ENCODE data around the gene PNLIPRP2.

PNLIPRP2 gene

DNA sequence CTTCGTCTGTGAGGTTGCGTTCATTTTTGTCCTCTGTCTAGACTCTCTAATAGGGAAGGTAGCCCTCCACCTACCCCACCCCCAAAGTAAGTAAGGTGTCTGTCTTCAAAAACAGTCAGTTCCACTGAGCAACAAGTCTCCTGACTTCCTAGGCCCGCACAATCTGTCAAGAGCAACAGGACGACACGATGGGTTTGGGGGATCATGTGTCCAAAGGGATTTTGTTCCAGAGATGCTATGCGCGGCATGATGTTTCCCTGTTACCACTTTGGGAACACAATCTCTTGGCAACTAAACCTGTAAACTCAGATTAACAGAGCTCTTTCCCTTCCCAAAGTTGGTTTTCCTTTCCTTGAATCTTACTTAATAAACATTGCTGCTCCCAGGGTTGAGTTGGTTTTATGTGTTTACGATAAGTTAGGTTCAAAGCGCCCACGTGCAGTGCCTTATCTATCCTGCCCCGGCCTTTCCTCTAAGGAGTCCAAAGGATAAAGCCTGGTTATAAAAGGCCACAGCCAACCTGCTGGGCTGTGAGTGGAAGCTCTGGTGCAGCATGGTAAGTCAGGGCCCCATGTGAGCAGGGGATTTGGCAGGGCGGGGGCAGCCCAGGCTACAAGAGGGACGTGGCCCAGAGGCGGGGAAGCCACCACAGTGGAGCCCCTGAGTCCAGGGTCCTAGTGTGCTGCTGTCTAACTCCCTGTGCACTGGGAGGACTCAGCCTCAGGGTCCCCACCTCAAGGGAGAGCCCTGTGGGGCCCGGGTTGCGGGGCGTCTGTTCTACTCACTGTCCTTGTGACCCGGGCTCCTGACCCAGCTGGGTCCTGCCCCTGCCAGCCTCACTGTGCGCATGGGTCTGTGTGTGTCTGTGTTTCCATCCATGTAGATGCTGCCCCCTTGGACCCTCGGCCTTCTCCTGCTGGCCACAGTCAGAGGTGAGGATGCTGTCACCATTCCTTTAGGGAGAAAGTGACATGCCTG is at the start of gene PNLIPRP2:
TSS of gene PNLIPRP2 (plus strand) at position 531 of the 978 bp plus-strand sequence.
- DNase-seq: no peak

DNA sequence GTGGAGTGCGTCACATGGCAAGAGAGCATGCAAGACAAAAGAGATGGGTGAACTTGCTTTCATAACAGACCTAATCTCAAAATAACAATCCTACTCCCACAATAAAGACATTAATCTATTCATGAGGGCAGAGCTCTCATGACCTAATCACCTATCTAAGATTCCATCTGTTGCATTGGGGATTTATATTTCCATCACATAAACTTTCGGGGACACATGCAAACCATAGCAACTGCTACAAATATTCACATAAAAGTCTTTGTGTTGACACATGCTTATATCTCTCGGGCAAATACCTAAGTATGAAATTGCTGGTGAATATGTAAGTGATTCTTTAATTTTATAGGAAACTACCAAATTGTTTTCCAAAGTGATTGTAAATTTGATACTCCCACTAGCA is 46.0 kb upstream of the PNLIPRP2 start:
- DNase-seq: no peak

DNA sequence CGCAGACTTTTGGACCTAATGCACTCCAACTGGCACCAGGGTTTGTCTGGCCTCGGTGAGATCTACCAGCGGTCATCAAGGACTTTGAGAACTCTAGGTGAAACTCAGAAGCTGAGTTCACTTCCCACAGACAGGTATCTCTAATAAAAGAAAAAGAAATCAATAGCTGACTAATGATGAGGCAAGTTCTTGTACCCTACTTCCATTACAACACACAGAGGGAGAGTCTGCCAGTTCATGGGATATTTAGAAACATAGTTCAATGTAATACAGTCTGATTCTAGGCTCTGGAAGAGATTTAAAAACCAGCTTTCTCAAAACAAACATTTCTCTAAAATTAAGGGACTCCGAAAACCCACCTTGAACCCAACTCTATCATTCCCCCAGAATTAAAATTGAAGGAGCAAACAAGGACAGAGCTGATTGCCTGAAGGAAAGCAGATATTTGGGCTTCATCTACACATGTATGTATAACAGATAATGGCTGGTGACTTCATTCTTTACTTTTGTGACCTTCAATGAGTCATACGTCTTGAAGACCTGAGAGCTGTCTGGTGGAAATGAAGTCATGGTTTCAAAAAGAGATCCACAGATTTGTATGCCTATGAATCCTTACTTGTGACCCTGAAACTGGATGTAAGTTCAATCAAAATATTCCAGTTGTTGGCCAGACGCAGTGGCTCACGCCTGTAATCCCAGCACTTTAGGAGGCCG is 32.7 kb upstream of the PNLIPRP2 start:
- DNase-seq: no peak

DNA sequence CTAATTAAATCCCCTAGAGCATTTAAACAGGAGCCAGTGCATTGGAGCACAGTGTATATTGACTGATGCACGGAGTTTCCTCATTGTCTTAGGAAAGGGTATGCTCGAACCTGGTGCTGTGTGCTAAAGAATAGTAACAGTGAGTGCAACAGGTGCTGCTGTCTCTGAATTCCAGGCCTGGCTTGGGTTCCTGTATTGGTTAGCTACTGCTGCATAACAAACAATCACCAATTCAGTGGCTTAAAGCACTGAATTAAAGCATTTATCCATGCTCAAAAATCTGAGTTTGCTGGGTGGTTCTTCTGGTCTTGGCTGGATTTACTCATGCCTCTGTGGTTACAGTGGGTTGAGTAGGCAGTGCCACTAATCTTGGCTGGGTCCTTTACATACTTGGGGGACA is 31.8 kb upstream of the PNLIPRP2 start:
- DNase-seq: no peak

DNA sequence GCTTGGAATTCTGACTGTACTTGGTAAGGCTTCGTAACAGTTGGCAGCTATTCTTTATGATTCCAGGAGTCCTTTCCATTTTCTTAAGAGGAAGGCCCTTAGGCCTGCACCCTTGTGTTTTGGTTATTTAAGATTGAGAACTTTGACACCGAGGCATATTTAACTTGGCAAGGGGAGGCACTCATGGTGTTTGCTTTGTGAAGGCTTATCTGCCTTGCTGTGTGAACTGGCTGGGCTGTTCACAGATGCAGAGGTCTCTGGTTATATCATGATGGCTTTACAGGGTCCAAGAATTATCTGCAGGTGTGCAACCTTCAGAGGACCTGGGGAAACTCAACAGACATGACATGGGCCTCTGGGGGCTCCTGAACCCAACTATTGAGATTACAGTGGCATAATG is 30.8 kb upstream of the PNLIPRP2 start:
- DNase-seq: no peak

DNA sequence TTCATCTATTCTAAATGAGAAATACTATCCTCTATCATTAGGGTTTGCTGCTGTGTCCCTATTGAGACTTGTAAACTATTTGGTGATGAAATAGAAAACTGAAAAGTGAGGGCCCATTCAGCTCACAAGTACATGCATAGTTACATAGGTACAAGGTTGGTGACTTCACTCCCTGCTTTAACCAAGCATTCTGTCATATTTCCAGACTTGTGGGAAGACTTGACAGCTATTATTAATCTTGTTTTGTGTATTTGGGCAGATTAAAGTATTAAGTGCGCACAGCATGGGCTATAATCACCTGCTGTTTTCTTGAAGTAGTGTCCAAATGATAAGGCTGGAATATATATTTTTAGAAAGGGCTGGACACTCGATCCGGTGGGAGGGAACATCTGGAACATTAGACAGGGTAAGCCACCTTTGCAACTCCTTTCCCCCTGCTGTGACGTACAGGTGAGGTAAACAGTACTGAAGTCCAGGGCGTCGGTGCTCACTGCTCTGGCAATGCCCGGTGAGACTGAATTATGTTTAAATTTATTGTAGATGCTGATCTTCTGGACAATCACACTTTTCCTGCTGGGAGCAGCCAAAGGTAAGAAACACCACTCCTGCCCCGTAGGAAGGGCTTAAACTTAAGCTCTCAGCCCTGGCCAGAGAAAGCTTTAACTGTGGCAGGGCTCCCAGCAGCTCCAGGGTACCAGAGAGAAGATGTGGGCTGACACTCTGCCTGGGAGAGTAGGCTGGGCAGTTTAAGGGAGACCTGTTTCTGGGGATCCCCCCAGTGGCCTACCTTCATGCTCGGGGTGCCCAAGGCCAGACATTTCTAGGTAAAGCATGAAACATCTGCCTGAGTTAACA is 29.9 kb upstream of the PNLIPRP2 start, which contains the start of gene PNLIPRP1:
TSS of gene PNLIPRP1 (plus strand) at position 370 of the 855 bp plus-strand sequence. CDS start at position 541, 171 bp downstream.
- no peak for DNase-seq

DNA sequence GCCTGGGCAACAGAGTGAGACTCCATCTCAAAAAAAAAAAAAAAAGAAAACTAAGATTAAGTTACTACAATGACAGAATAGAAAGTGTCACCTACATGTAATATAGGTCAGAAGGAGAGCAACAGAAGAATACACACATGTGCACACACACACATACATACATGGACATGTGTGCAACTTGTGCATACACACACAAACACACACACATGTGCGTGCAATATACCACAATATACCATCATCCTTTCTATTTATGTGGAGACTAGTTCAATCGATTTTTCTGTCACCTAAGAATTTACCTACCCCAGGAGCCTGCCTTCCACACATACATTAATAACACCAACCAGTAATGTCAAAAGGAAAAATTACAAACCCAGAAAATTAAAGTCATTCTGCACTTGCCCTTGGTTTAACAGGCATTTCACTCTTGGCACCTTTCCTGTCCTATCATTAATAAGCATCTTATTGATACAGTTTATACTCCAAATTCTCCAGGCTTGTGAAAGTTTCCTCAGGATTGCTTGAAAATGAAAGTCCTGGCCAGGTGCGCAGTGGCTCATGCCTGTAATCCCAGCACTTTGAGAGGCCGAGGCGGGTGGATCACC is 27.5 kb upstream of the PNLIPRP2 start:
- DNase-seq: no peak

DNA sequence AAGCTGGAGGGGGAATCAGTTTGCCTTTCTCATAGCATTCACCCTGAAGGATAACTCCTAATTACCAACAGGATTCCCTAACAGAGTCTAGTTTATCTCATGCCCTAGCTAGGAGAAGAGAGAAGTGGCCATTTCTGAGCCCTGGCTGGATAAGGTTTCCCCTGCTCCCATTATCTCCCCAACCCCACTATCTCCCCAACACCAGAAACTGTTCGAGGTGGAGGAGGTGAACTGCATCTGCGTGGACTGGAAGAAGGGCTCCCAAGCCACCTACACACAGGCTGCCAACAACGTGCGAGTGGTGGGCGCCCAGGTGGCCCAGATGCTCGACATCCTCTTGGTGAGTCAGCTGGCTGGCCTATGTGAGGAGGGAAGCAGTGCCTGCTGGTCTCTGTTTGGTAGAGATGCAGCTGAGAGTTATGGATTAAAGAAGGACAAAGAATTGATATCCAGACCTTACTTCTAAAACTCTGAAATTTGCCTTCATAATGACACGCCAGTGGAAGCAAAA is 26.2 kb upstream of the PNLIPRP2 start:
- DNase-seq: no peak

DNA sequence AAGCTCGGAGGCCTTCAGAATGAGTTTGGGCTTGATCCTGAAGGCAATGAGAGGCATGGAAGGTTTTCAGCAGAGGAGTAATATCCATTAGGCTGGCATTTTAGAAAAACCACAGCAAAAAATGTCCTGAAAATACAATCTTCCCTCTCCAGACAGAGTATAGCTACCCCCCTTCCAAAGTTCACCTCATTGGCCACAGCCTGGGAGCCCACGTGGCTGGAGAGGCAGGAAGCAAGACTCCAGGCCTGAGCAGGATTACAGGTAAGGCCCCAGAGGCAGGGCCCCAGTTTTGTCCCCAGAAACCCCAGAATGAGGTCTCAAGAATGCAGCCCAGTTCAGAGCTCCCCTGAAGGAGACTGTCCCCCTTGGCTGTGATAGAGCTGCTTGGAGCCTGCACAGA is 24.7 kb upstream of the PNLIPRP2 start:
- DNase-seq: no peak

DNA sequence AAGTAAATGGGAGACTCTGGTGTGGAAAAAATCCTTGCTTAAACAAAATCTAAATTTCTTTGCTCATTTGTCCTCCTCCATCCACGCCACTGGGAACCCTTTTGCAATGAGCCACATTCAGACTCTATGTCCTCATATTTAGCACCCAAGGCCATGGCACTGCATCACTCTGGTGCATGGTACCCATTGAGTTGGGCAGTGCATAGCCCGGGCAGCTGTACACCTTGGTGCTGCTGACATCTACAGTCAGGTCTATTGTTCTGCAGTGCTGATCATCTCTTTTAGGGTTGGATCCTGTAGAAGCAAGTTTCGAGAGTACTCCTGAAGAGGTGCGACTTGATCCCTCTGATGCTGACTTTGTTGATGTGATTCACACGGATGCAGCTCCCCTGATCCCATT is 23.2 kb upstream of the PNLIPRP2 start:
- no peak for DNase-seq

DNA sequence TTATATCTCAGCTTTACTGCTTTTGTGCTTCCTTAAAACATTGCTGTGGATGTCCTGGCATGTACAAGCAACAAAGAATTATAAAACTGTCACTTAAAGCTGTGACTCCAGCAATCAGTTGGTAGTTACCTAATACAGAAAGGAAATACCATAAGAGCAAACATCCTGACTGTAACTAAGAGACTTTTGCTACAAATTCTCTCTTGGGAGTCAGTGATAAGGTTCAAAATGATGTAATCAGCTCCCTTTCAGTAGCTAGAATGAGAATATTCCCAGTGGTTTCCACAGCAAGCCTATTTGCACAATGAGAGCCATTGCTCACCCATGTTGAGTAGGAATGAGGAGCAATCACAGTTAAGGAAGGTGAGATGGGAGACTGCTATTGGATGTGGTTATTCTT is 22.4 kb upstream of the PNLIPRP2 start:
- DNase-seq: no peak

DNA sequence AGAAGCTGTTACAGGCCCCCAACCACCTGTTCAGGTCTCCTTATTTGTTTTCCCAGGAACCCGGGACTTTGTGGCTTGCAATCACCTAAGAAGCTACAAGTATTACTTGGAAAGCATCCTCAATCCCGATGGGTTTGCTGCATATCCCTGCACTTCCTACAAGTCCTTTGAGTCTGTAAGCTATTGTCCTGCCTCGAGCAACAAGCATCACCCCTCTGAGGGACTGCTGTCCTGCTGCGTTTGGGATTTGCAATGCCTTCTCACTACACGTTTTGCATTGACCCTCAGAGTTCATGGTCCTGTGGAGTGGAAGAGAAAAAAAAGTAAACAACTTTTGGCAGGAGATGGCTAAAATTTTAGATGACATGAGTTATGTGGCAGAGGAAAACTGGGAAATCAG is 20.8 kb upstream of the PNLIPRP2 start:
- no peak for DNase-seq

DNA sequence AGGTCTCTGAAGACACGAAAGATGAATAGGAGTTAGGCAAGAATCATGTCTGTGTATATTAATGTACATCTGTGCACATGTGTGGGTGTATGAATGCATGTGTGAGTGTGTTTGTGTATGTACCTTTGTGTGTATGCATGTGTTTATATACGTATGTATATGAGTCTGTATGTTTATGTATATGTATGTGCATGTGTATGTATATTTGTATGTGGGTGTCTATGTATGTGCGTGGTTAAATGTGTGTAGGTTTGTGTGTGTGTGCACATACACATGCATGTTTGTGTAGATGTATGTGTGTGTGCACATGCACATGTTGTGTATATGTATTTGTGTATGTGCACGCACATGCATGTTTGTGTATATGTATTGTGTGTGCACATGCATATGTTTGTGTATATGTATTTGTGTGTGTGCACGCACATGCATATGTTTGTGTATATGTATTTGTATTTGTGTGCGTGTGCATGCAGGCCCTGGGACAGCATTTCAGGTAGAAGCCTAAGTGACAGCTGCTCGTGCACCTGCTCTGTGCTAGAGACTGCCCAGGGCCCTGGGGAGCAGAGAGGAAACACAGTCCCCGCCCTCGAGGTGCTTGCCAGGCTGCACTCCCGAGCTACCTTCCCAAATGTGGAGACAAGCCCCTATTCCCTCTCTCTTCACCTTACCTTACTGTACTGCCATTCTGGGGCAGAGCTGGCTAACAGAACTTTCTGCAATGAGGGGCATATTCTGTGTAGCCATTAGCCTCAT is 17.9 kb upstream of the PNLIPRP2 start:
- no peak for DNase-seq

DNA sequence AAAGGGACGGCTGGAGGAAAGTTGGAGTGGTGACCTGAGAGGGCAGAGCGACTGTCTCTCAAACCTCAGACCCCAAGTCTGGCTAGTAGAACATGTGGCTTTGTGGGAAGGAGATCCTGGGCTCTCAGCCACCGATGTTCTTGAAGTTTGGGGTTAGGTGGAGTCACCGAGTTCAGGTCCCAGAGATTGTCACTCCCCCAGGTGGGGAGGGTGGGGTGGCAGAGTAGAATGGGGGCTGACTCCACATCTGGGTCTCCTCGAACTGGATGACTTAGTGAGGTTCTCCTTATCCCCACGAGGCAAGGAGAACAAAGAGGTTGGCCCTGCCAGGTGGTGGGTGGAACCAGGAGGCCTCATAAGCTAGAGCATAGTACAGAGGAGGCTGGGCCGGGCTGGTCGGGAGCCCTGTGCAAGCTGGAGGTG is 14.7 kb upstream of the PNLIPRP2 start:
- DNase-seq: no peak

DNA sequence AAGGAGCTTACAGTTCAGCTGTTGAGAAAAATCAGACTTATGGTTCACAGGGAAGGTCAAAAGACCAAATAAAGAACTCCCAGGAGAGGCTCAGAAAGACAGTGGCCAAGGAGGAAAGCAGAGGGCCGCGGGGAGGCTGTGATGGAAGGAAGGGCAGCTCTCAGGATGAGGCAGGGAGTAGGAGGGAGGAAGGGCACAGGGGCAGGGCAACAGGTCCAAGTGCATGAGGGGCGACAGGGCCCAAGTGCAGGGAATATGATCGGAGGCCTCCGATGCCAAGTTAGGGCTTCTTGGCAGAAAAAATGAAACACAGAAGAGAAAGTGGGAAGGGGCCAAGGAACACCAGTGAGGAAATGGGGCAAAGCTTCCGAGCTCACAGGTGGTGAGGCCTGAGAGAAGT is 13.4 kb upstream of the PNLIPRP2 start:
- DNase-seq: no peak

DNA sequence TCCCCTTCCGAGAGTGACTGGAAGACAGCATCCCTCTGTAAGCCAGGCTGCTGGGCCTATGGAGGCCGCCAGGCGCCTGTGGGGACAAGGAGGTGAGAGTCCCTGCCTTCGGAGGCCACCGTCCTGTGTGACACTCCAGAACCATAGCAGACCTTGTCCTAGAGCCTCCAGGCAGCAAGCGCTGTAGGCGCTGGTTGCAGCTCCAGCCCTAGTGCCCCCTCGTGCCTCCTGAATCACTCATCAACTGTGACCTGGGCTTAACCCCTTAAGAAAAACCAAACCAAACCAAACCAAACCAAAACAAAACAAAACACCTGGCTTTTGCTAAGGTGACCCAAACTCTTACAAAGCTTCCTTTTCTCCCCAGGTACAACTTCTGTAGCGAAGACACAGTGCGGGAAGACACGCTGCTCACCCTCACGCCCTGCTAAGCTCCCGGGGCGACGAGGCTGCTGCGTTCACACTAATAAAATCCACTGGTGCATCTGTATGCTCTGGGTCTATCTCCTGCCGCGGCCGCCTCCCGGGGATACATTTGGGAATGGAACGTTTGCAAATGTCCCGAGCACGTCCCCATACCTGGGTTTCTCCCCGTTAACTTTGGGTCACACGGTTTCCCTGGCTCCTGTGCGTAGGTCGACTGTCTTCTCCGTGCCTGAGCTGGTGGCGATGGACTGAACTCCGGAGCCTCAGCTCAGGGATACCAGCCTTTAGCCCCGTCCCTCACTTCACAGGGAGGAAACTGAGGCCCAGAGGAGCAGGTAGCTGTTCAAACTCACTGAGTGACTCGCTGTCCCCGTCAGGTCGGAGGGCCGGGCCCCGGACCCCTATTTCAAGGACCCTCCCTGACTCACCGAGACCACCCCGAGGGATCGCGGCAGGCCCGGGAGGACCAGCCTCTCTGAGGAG is 11.8 kb upstream of the PNLIPRP2 start:
- no peak for DNase-seq

DNA sequence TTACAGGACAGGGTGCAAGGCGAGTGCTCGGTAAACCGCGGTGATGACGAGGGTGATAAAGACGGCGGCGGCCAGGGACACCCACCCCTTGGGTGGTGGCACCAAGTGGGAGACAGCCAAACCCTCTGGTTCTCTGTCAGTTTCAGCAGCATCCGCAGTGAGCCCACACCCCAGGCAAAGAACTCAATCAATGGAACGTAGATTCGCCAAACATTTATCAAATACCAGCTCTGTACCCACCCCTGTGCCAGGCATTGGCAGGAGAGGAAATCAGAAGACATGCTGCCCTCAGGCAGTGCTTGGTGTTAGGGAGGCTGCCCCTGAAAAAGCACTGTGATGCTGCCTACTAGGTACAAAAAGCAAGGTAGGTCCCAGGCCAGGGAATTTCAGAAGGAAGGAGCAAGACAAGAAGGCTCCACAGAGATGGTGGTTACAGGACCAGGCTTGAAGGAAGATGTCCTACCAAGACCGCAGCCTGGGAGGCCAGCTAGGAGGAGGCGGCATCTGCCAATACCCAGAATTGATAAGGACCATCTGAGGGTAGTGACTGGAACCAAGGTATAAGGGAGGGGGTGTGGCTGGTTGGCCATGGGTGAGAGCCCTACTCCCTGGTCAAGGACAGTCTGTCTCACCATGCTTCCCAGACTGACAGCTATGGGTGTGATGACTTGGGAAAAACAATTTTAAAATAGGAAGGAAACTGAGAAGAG is 10.2 kb upstream of the PNLIPRP2 start:
- no peak for DNase-seq

DNA sequence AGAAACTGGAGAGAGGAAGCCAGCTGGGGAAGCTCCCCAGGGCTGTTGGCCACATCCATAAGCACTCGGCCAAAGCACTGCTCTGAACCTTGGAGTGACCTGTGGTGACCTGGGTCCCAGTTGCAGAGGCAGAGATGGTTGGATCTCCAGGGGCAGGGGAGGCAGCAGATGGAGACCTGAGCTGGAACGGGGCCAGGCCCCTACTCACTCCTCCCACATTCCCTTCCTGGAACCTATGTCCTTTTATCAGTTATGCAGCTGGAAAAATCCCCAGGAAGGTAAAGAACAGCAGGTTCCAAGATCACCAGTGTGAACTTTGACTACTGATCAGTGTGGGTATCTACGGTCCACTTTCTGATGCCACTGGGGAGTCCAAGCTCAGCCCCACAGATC is 9.6 kb upstream of the PNLIPRP2 start:
- DNase-seq: no peak

DNA sequence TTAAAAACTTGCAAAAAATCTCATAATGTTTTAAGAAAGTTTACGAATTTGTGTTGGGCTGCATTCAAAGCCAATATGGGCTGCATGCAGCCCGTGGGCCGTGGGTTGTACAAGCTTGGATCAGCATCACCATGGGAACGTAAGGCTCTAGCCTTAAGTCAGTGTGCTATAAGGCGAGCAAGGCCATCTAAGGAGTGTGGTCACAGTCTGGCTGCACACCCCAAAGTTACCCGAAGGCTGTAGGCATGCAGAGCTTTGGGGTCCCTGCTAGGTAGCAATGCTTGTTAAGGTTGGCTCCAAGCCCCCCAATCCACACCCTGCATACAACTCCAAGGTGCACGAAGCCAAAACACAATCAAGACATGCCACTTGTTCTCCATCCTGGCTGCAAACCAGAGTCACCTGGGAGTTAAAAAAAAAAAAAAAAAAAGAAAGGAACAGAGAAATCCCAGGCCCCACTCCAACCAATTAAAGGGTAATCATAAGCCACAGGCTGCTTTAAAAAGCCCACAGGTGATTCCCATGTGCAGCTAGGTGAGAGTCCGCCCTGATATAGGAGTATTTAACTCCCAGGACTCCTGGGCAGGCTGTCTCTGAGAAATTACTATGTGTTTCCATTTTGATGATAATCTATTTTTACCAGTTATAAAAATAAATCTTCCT is 8.5 kb upstream of the PNLIPRP2 start:
- no peak for DNase-seq
